ENCODE results near the gene NFIX. TPM values are rescaled to one million over a fixed set of nuclear protein-coding genes. Genes with fewer than 3 reads are reported as not detected.

Gene NFIX
- total and polyA plus RNA-seq, 2 donors from 2014 or later, result 4.3 to 65.0 TPM

- intact Hi-C loops (cut with DNase I), result no loop called here
- TF ChIP-seq CTCF (IDR thresholded peaks at IDR 0.05; ENCODE audit: borderline replicate concordance, extremely low read depth, insufficient read depth), result no peak
- no peaks in the 10 kb centered on the region for H3K27me3 ChIP-seq (ENCODE audit: control insufficient read depth, insufficient read depth, low read length)
- H3K4me3 ChIP-seq (ENCODE audit: low read length in 3 of 3), result no peak overlapping the region
- H3K27ac ChIP-seq (ENCODE audit: low read depth in 2 of 2, low read length in 2 of 2), result no peak overlapping the region
- H3K9ac ChIP-seq (ENCODE audit: low read length in 3 of 3), result no peak overlapping the region
- H3K4me1 ChIP-seq (ENCODE audit: control insufficient read depth in 2 of 3, insufficient read depth in 2 of 3, low read depth in 1 of 3, low read length in 3 of 3), result no peaks in the 10 kb centered on the region
- H3K9me3 ChIP-seq (ENCODE audit: control insufficient read depth in 2 of 3, insufficient read depth in 1 of 3, low read length in 3 of 3), result no peaks in the 10 kb centered on the region
- peaks cover 0 to 3% (median 0%) of the 10 kb centered on the region in 3 donors for H3K36me3 ChIP-seq (ENCODE audit: control insufficient read depth in 2 of 3, insufficient read depth in 3 of 3, low read length in 3 of 3)
- no peak for FAIRE-seq
- DNase-seq, result no peak
Observed at GRCh38 chr19:13129384-13129783, 134.1 kb downstream of the NFIX start.

- Histone ChIP-seq H3K9me3 (ENCODE audit: control insufficient read depth in 2 of 3, insufficient read depth in 1 of 3, low read length in 3 of 3) (no peaks in the 10 kb centered on the region), H3K9ac (ENCODE audit: low read length in 3 of 3) (no peak overlapping the region), H3K36me3 (ENCODE audit: control insufficient read depth in 2 of 3, insufficient read depth in 3 of 3, low read length in 3 of 3) (peaks cover 0 to 5% (median 2%) of the 10 kb centered on the region in 3 donors), H3K27me3 (ENCODE audit: control insufficient read depth, insufficient read depth, low read length) (no peaks in the 10 kb centered on the region), H3K27ac (ENCODE audit: low read depth in 2 of 2, low read length in 2 of 2) (no peak overlapping the region), H3K4me3 (ENCODE audit: low read length in 3 of 3) (no peak overlapping the region), H3K4me1 (ENCODE audit: control insufficient read depth in 2 of 3, insufficient read depth in 2 of 3, low read depth in 1 of 3, low read length in 3 of 3) (no peaks in the 10 kb centered on the region)
- DNase-seq, result no peak
- no peak for FAIRE-seq
- no peak for TF ChIP-seq CTCF (IDR thresholded peaks at IDR 0.05; ENCODE audit: borderline replicate concordance, extremely low read depth, insufficient read depth)
- intact Hi-C loops (cut with DNase I), result no loop called here
Observed at GRCh38 chr19:13130886-13131490, 135.7 kb downstream of the NFIX start.

- no peak overlapping the region for H3K4me3 ChIP-seq (ENCODE audit: low read length in 3 of 3)
- peaks cover 0 to 6% (median 6%) of the 10 kb centered on the region in 3 donors for H3K36me3 ChIP-seq (ENCODE audit: control insufficient read depth in 2 of 3, insufficient read depth in 3 of 3, low read length in 3 of 3)
- no peaks in the 10 kb centered on the region for H3K27me3 ChIP-seq (ENCODE audit: control insufficient read depth, insufficient read depth, low read length)
- intact Hi-C loops (cut with DNase I), result no loop called here
- DNase-seq, result no peak
- no peaks in the 10 kb centered on the region for H3K4me1 ChIP-seq (ENCODE audit: control insufficient read depth in 2 of 3, insufficient read depth in 2 of 3, low read depth in 1 of 3, low read length in 3 of 3)
- no peak for TF ChIP-seq CTCF (IDR thresholded peaks at IDR 0.05; ENCODE audit: borderline replicate concordance, extremely low read depth, insufficient read depth)
- no peaks in the 10 kb centered on the region for H3K9me3 ChIP-seq (ENCODE audit: control insufficient read depth in 2 of 3, insufficient read depth in 1 of 3, low read length in 3 of 3)
- FAIRE-seq, result no peak
- no peak overlapping the region for H3K9ac ChIP-seq (ENCODE audit: low read length in 3 of 3)
- H3K27ac ChIP-seq (ENCODE audit: low read depth in 2 of 2, low read length in 2 of 2), result no peak overlapping the region
Observed at GRCh38 chr19:13132471-13133180, 137.4 kb downstream of the NFIX start.
